Liver (tissue), 3 donors: Measurements from ENCODE around the gene RNF152.

Experiments
- CTCF ChIP-seq: fragments of 150-350 bp; IDR thresholded peaks from 2 replicates; pipeline ENCODE4 v1.5.1; 2017; ENCODE audit warnings: improper control_type of control experiment, low read depth, low read length; ENCODE audit not compliant: missing input control
- GABPA ChIP-seq, 2 donors: IDR thresholded peaks in 1 of 2; conservative IDR thresholded peaks in 1 of 2; 2 replicates each; pipeline ENCODE4 v1.6.1; 2016; ENCODE audit warnings: antibody characterized with exemption in 2 of 2, mild to moderate bottlenecking in 1 of 2, moderate library complexity in 1 of 2
- NR2F2 ChIP-seq: IDR thresholded peaks from 2 replicates; pipeline ENCODE4 v1.6.1; 2016; ENCODE audit warnings: antibody characterized with exemption
- RAD21 ChIP-seq, 2 donors: IDR thresholded peaks; 2 replicates each; pipeline ENCODE4 v1.6.1; 2016; ENCODE audit warnings: antibody characterized with exemption in 2 of 2, mild to moderate bottlenecking in 2 of 2
- REST ChIP-seq: IDR thresholded peaks from 2 replicates; pipeline ENCODE4 v1.6.1; 2016; ENCODE audit warnings: antibody characterized with exemption, mild to moderate bottlenecking
- SP1 ChIP-seq: IDR thresholded peaks from 2 replicates; pipeline ENCODE4 v1.6.1; 2018; ENCODE audit warnings: antibody characterized with exemption, mild to moderate bottlenecking
- TAF1 ChIP-seq: conservative IDR thresholded peaks from 2 replicates; pipeline ENCODE4 v1.6.1; 2016; ENCODE audit warnings: antibody characterized with exemption, mild to moderate bottlenecking
- donor health status: healthy.
- donor health status: healthy.

DNA sequence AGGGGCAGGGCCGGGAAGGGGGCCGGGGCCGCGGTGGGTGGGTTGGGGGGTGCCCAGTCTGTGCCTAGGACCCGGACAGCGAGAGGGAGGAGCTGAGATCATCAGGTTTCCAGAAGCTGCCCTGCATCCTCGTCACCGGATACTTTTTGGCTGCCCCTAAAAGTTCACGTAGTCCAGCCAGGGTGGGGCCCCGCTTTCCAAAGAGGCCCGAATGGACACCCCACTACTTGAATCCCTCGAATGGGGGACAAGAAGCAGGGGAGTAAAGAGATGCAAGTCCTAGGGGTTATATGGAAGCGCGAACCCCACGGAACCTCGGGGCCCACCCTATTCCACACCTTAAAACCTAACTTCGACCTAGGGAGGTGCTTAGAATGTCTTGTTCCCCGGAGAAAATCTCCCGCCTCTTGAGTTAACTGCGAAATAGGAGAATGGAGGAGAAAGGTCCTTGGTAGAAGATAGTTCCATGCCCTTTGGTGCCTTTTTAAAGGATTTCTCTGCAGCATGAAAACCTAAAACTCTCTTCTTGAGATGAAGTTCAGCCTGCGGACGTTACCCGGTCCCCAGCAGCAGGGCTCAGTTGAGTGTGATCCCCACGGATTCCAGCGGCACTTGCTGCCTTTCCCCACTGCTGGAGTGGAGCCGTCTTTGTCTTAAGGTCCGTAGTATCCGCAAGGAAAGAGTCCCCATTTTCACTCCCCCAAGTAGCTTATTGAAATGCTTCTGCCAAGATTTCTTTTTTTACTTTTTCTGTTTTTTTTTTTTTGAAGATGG, 2.1 kb upstream of the RNF152 start:
- TF ChIP-seq CTCF, result no peak
- TF ChIP-seq RAD21 (IDR thresholded peaks at IDR 0.05), result no peak
- no peak for TF ChIP-seq REST
- no peak for TF ChIP-seq GABPA (IDR thresholded peaks at IDR 0.05 in 1 of 2, conservative IDR thresholded peaks at IDR 0.05 in 1 of 2)
- TF ChIP-seq TAF1, result no peak
- no peak for TF ChIP-seq NR2F2
- TF ChIP-seq SP1, result no peak
